ENCODE results near the gene CNTF.

DNA sequence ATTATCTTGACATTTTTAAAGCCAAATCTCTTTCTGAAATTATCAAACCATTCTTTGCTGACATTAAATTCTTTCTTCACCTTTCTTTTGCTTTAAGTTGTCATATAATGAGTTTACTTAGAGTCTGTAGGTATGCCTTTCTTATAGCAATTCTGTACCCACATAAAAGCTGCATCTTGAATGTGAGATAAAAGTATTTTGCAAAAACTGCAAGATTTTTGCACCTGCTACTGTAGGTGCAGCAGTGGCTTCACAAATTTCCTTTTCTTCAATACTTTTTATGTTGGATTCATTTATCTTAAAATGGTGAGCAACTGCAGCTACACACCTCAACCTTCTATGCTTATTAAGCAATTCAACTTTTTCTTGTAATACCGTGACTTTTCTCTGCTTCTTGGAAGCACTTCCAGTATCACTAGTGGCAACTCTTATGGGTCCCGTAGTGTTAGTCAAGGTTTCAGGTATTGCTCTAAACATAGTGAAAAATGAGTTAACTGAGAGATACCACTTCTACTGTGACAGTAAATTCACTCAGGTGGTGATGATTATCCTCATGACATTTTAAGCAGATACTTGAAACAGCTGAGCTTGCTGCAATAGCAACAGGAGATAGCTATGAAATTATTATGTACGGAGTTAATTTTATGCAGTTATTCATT lies 24.9 kb upstream of the CNTF start:
- TF ChIP-seq, protein P1, sequence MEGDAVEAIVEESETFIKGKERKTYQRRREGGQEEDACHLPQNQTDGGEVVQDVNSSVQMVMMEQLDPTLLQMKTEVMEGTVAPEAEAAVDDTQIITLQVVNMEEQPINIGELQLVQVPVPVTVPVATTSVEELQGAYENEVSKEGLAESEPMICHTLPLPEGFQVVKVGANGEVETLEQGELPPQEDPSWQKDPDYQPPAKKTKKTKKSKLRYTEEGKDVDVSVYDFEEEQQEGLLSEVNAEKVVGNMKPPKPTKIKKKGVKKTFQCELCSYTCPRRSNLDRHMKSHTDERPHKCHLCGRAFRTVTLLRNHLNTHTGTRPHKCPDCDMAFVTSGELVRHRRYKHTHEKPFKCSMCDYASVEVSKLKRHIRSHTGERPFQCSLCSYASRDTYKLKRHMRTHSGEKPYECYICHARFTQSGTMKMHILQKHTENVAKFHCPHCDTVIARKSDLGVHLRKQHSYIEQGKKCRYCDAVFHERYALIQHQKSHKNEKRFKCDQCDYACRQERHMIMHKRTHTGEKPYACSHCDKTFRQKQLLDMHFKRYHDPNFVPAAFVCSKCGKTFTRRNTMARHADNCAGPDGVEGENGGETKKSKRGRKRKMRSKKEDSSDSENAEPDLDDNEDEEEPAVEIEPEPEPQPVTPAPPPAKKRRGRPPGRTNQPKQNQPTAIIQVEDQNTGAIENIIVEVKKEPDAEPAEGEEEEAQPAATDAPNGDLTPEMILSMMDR (IDR thresholded peaks at IDR 0.05), result no peak
- TF ChIP-seq POLR2A (IDR thresholded peaks at IDR 0.05), result no peak
